LoVo (cell line): ENCODE measurements around the gene SH3BP4.
A peak's percentile ranks its signal among the peaks of the same experiment; 100 is the strongest.
"Not testable (repeated sequence)": the region's sequence is repeated elsewhere in the genome, so short reads cannot be mapped to it uniquely, and the experiment has no call there.

Experiments used
- DNase-seq: peaks from one replicate; pipeline ENCODE4 v3.0.0-alpha.2; 2016; ENCODE audit warnings: low spot score

Gene SH3BP4

DNA sequence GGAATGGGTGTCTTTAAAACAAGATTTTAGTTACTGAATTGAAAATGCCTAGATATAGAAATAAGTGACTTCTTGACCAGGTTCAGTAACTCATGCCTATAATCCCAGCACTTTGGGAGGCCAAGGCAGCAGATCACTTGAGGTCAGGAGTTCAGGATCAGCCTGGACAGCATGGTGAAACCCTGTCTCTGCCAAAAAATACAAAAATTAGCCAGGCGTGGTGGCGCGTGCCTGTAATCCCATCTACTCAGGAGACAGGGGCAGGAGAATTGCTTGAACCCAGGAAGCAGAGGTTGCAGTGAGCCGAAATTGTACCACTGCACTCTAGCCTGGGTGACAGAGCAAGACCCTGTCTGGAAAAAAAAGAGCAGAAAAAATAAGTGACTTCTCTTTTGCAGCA is 68.3 kb downstream of the SH3BP4 start:
- not testable (repeated sequence) for DNase-seq

DNA sequence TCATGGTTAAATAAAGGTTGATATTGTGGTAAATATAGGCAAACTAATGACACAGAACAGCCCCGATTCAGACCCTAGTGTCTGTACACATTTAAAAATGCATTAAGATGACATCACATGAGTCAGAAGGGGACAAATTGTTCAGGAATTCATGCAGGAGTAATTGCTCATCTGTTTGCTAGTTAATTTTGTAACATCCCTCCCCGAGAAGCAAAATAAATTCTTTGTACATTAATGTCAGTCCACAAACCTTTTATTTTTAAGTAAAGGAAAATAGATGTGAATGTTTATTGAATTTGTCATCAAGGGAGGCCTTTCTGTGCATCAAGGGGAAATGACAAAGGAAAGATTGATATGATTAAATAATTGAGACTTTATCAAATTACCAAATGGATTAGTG is 69.9 kb downstream of the SH3BP4 start:
- DNase-seq = peak; percentile 20

DNA sequence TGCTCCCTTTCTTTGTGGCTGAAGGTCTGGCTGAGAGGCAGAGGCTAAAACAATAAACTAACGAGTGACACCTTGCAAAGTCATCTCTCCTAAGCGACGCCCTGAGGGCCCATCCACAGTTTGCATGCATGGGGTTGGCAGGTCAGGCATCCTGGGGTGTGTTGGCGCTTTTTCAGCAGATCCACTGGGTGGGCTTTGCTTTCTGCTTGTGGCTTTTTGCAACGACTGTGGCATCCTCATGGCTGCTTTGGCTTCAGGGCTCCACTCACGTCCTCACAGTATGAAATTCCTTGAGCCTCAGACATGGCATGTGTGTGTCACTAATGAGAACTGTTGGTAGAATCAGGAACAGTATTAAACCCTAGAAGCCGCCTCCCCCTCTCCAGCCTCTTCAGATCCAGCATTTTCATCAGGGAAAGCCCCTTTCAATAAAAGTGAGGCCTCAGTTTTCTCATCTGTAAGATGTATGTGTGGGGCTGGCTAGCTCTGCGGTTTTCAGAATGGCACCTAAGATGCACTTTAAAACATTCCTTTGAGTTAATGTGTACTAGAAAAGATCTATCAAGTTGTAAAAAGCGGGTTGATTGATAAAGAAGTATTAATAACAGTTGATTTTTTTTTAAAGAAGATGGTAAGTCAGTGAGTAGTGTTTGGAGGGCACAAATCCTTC is 72.5 kb downstream of the SH3BP4 start:
- DNase-seq = no peak

DNA sequence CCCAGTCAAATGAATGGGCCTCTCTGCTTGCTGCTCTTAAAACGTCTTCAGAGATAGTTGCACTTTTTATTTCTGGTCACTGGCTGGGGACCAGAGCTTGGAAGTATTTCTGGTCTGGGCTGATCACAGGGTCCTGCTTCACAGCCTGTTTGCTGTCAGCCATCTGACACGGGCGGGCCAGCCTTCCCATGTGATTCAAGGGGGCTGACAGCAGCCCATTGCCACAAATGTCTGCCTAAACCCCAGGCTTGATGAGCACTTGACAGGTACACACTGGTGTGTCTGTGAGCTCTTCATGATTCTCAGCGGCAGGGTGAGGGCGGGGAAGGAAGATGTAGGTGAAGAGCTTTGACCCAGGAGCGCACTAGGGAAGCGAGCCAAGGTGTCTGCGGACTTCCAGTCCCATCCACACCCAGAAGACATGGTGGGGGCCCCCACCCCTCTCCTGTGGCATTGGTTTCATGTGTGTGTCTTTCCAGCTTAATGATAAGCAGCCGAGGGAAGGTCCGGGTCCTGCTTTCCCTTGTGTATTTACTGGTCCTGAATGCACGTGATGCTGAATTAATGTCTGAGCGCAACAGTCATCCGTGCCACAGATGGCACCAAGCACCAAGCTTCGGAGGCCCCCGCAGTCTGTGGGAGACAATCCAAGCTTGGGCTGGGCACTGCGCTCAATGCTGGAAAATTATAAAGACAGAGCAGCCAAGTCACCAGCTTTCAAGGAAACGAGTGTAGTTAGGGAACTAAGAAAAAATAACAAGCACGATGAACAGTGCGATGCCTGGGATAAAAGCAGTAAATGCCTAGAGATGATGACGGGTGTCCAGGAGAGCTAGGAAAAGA is 73.3 kb downstream of the SH3BP4 start:
- DNase-seq = no peak

DNA sequence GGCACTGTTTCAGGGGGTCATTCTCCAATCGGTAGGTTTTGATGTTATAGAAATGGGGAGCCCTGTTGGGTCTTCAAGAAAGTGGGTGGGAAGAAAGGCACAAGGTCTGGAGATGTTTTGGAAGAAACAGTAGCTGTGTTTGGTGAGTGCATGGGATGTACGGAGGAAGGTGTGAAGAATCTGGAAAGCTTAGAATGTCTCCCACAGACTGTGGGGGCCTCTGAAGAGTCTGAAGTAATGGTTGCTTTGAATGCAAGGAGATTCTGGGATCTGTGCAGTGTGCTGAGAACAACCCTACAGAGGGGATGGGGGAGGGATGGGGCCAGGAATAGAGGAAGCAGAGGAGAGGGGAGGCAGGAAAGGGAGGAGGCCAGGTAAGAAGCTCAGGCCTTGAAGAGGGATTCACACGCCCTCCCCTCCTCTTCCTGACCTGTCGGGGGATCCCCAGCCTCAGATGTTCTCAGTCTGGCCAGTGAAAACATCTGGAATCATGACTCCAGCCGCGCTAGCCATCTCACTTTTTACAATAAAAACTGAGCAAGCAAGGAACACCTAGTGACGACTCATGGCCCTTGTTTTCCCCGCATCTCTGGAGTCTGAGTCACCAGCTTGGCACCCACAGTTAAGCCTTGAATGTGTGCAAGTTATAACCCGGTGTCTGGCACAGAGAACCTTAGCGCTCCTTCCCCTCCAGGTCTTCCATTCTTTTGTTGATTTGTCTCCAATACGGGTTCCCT is 74.2 kb downstream of the SH3BP4 start:
- DNase-seq = peak; percentile 83

DNA sequence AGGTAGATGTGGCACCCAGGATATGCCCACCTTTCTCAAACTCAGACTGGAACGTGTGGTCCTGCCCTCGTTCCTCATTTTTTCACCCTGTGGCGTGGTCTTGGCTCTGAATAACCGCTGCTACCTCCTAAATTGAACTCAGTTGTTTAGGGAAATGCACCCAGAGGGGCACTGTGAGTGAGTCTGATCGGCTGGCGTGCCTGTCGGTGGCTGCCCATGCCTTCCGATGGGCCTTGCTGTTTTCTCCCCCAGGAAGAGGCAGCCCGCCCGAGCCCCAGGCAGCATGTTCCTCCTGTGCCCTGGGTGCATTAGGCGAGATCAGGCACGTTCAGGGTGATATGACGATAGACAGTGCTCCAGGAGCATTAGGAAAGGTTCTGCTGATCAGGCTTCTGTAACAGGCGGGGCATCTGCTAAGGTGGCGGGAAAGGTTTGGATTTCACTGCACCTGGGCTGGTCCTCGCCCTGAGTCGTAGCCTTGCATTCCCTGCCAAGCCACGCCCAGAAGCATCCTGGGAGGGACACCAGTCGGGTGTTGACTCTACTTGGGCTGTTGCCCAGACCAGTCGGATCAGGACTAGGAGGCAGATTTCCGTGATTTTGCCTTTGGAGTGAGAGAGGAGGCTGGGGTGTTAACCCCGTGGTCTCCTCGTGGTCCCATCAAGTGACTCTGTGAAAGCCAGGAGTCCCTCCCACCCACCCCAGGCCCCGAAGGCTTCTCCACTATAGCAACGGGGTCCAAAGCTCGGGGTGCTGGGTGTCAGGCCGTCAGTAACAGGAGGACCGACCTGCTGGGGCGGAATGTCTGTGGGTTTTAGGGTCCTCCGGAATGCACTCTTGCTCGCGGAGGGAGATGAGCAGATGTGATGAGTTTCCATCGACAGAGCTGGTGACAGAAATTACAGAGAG is 75.1 kb downstream of the SH3BP4 start:
- peak; percentile 86 for DNase-seq

DNA sequence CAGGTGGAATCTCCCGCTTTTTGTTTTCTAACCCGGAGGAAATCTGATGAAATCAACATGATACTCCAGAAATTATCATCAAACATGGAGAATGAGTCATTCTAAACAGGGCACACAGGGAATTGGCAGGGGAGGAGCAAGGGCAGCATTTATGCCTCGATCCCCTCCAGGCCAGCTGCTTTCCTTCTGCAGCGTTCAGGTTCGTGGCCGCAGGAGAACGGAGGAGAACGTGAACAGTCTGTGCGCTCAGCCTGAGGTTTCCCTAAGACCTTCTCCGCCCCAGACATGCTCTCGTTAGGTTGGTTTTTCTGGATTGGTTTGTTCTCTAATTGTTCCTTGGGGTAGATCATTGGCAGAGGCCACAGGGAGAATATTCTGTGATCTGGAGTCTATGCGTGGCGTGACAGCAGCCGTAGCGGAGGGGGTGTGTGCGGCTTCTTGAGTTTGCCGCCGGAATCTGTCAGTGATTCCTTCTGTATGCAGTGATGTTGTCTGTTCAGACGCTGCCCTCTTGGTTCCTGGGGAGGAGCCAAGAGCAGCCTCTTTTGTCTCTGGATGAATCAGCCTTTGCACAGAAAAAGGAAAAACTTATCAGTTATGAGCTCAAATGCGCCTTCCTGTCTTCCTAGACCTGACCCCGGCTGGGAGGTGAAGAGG is 75.9 kb downstream of the SH3BP4 start:
- DNase-seq = no peak

DNA sequence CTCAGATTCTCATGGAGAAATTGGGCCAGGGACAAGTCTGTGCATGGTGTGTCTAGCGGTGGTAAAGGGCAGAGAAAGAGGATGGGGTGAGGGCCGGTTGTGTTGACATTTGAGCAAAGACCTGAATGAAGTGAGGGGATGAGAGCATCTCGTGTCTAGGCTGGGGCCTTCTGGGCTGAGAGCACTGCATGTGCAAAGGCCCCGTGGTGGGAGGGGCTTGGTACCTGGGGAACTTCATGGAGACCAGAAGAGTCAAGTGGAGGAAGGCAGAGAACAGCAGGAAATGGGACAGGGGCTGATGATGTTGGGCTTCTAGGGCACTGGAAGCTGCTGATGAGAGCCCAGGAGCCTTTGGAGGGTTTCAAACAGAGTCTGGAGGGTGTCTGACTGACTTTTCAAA is 76.8 kb downstream of the SH3BP4 start:
- DNase-seq = no peak

DNA sequence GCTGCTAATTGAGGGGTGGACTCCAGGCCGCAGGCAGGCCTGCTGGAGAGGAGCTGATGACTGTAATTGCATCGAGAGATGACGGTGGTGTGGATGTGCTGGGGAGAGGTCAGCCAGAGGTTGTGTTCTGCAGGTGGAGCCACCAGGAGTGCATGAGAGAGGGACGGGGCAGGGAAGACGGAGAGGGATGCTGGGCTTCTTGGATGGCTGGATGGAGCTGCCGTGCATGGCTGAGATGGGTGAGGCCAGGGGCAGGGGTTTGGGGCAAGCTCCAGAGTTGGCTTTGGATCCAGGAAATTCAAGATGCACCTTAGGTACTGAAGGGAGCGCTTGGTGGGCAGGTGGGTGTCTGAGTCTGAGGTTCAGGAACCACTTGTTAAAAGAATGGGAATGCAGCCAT is 77.2 kb downstream of the SH3BP4 start:
- no peak for DNase-seq

DNA sequence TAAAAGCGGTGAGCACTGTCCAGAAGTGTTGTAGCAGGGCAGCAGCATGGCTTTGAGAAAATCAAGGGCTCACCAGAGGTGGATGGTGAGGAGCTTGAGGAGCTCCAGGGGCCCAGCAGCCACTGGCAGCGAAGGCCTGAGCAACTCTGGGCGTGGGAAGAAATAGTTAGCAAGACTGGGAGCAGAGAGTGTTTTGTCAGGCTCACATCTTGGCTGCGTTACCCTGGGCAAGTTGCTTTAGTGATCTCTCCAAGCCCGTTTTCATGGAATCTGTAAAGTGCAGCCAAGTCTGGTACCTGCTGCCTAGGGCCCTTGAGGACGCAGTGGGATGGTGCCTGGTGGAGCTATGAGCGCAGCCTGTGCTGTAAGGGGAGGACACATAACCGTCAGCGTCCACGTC is 78.3 kb downstream of the SH3BP4 start:
- DNase-seq = no peak

DNA sequence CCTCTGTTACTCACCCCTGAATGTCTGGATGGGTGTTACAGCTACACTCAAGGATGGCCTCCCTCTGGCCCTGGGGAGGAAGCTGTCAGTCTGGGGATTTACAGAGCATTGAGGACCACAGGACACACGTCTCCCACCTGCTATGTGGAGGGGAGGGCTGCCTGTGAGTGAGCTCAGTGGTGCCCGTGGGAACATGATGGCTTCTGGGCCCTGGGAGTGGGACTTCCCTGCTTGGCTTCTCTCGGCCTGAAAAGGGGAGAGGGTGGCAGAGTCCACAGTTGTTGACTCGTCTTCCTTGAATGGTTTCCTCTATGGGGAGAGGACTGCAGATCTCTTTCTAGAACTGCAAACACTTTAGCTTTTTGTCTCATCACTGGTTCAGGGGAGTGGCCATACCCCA is 79.1 kb downstream of the SH3BP4 start:
- no peak for DNase-seq

DNA sequence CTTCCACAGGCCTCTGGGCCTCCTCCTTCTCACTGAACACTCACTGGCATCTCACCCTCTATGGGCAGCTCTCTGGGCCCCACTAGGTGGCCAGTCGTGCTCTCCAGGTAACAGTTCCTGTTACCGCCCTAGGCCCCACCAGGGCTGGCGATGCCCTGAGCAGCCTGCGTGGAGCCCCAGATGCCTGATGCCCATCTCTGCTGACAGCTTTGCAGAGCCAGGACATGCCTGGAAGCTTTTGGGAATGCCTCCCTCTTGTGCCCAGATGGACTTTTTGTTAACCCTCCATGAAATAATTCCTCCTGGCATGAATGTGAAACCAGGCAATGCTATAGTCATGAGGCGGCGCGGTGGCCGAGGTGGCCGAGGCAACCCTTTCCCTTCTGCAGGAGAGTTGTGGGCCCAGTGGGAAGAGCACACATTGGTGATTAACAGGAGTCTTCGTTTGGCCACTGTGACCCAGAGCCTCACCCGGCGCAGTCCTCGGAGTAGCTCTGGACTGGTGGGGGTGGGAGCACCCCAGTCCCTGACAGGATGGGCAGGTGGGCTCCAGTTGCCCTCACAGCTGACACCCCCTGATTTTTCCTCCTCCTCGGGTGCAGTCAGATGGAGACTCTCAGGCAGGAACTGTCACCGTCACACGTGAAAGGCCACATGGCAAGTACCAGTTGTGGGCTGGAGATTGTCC is 80.0 kb downstream of the SH3BP4 start:
- DNase-seq = no peak

DNA sequence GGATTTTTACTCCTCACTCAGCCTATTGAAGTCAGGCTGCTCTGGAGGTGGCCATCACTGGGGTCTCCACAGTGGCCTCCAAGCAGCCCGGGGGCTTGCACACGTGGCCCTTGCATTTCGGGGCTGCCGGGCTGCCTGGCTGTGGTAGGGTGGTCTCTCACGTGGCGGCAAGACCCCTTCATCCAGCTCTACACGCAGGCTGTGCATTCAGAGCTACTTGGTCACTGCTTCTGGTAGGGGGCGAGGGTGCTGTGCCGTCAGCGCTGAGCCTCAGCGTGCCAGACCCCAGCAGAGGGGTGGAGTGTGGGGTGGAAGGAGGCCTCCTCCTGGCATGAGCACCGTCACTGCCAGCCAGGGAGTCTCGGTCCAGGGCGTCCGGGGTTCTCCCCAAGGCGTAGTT is 80.6 kb downstream of the SH3BP4 start:
- no peak for DNase-seq

DNA sequence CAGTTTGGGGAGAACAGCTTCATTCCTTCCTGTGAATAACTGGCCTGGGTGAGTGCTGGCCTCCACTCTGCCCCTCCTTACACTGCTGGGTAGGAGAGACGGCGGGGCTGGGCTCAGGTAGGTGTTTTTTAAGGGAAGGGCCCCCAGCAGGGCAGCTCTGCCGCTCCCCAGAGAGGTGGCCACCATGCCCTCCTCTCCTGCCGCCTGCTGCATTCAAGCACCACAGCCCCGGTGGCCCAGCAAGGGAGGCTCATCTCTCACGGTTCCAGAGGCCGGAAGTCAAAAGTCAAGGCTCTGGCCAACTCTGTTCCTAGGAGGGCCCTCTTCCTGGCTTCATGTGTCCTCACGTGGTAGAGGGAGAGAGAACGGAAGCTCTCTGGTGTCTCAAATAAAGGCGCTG is 81.1 kb downstream of the SH3BP4 start:
- no peak for DNase-seq

DNA sequence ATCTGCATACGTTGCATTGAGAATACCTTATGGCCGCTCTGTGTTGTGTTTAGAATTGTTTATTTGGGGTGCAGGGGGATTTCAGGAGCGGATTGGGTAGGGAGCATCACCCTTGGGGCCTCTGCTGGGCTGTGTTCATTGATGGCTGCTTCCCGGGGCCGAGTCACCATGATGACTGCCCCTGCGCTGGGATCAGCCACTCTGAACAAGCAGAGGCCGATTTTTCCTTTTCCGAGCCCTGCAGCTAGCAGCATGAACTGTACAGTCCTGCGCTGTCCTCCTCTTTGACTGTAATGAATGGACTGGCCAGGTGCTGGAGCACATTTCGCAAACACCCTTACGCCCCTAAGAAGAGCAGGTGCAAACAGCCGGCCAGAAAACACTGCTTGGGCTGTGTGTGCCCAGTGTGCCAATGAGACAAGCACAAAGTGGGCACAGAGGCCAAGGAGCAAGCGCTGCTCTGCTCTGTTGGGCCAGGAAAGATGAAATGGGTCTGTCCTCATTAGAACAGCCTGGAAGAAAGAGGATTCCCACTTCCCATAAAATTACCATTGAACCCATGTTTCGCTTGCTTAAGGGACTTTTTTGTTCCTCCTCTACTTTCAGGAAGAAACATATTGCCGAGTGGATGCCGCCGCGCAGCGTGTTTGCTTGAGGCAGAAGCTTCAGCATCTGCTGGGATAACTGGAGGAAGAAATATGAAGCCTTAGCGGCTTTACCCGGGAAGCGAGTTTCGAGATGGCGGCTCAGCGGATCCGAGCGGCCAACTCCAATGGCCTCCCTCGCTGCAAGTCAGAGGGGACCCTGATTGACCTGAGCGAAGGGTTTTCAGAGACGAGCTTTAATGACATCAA is 82.7 kb downstream of the SH3BP4 start:
- no peak for DNase-seq

DNA sequence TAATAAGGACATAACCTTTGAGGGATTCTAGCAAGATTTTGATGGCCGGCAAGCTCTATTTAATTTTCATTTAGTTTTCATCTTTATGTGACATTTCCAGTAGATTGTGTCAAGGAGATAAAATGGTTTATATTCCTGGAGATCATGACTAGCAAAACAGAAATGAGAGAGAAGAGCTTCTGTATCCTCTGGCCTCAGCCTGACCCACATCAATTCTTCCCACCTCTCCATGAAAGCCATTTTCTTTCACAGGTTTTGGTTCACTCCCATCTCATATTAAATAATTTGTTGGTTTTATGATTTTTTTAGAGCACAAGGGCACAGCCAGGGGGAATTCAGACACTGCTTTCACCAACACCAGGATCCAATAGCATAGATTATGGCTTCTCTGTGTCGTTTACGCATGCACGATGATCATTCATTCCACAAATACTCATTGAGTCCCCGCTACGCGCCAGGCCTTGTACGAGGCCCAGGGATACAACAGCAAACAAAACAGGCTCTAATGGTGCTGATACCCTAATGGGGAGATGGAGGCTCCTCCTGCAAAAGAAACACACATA is 85.9 kb downstream of the SH3BP4 start:
- DNase-seq = no peak

DNA sequence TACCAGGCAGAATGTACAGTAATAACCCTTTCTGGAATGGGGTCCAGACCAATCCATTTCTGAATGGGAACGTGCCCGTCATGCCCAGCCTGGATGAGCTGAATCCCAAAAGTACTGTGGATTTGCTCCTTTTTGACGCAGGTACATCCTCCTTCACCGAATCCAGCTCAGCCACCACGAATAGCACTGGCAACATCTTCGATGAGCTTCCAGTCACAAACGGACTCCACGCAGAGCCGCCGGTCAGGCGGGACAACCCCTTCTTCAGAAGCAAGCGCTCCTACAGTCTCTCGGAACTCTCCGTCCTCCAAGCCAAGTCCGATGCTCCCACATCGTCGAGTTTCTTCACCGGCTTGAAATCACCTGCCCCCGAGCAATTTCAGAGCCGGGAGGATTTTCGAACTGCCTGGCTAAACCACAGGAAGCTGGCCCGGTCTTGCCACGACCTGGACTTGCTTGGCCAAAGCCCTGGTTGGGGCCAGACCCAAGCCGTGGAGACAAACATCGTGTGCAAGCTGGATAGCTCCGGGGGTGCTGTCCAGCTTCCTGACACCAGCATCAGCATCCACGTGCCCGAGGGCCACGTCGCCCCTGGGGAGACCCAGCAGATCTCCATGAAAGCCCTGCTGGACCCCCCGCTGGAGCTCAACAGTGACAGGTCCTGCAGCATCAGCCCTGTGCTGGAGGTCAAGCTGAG is 89.6 kb downstream of the SH3BP4 start:
- no peak for DNase-seq

DNA sequence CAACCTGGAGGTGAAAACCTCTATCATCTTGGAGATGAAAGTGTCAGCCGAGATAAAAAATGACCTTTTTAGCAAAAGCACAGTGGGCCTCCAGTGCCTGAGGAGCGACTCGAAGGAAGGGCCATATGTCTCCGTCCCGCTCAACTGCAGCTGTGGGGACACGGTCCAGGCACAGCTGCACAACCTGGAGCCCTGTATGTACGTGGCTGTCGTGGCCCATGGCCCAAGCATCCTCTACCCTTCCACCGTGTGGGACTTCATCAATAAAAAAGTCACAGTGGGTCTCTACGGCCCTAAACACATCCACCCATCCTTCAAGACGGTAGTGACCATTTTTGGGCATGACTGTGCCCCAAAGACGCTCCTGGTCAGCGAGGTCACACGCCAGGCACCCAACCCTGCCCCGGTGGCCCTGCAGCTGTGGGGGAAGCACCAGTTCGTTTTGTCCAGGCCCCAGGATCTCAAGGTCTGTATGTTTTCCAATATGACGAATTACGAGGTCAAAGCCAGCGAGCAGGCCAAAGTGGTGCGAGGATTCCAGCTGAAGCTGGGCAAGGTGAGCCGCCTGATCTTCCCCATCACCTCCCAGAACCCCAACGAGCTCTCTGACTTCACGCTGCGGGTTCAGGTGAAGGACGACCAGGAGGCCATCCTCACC is 90.2 kb downstream of the SH3BP4 start:
- no peak for DNase-seq
